AG04450 (cell line): Measurements from ENCODE around the gene CLEC17A. TPM values are rescaled to one million over a fixed set of nuclear protein-coding genes. Genes with fewer than 3 reads are reported as not detected.
"Not testable (repeated sequence)": the region's sequence is repeated elsewhere in the genome, so short reads cannot be mapped to it uniquely, and the experiment has no call there.

Experiments used
- CTCF ChIA-PET: fragments of 300-600, 350-600 bp; formaldehyde crosslinking; extraction: SDS; loops from one replicate; lab custom pipeline; 2022; ENCODE audit warnings: antibody characterized with exemption, inconsistent platforms; lab: Charles Lee
- POLR2A ChIA-PET: fragments of 350-600 bp; formaldehyde crosslinking; extraction: SDS; loops from one replicate; lab custom pipeline; 2021; ENCODE audit warnings: antibody characterized with exemption, inconsistent platforms; lab: Yijun Ruan, JAX
- DNase-seq: peaks from one replicate; pipeline ENCODE4 v3.0.0-alpha.2; 2011; ENCODE audit warnings: low read depth, low spot score
- H3K27ac ChIP-seq: one replicate; pipeline ENCODE4 v1.5.1; 2012; ENCODE audit warnings: low read depth, low read length, control low read depth
- H3K27me3 ChIP-seq: one replicate; pipeline ENCODE4 v1.6.0; 2012; ENCODE audit warnings: low read length; ENCODE audit not compliant: control insufficient read depth, insufficient read depth
- H3K4me3 ChIP-seq: 2 replicates; pipeline ENCODE4 v1.5.1; 2011; ENCODE audit warnings: mild to moderate bottlenecking, low read depth, low read length, control low read depth
- H3K9me3 ChIP-seq: 2 replicates; pipeline ENCODE4 v1.5.1; 2012; ENCODE audit warnings: low read length; ENCODE audit not compliant: control insufficient read depth, insufficient read depth
- CTCF ChIP-seq: IDR thresholded peaks from 2 replicates; pipeline ENCODE4 v1.5.1; 2011; ENCODE audit warnings: low read depth, low read length, control low read depth, inconsistent platforms
- polyA plus RNA-seq: library from polyadenylated mRNA; depleted of rRNA; stranded (reverse); fragments of >200 nt; gene quantifications from 2 replicates; pipeline ENCODE4 v1.2.3, GENCODE V29; 2011

Gene CLEC17A
- polyA plus RNA-seq, 1 experiment: not detected

DNA sequence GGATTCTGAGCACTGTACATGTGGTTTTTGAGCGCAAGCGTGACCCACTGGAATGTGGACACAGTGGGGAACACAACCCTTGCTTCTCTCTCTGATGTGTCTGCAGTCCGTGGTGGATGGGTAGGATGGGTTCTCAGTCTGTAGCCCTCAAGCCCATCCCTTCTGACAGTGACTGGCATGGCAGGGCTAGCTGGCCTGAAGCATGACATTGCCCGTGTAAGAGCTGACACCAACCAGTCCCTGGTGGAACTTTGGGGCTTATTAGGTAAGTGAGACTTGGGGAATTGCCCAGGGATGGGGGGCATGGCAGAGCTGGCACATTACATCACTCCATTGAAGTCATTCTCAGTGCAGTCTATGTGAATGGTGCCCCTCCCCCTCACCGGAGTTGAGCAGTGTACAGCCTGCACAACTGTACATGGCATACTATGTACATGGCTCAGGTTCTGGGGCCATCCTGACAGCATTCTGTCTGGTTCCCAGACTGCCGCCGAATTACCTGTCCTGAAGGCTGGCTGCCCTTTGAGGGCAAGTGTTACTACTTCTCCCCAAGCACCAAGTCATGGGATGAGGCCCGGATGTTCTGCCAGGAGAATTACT lies 16.8 kb downstream of the CLEC17A start:
- CTCF ChIA-PET: no interaction called here
- DNase-seq: no peak

DNA sequence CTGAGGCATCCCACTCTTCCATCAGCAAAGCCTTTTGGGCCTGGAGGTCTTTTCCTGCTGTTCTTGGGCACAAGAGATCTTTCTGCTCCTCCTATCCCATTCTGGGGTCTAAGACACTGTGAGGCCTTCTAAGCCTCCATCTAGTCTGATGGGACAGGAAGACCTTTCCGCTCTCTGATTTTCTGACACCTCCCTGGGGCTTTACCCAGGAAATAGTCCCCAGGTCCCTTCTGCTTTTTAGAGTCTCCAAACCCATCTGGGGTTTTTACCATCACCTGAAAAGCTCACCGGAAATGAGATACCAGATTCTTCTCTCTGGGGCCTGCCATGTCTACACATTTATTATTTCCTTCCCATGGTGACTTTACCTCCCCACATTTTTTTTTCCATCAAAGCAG lies 21.1 kb downstream of the CLEC17A start:
- H3K27ac ChIP-seq: no peak overlapping the region
- no peaks in the 10 kb centered on the region for H3K27me3 ChIP-seq
- no peaks in the 10 kb centered on the region for H3K9me3 ChIP-seq
- ChIA-PET CTCF (no interaction called here), POLR2A (no interaction called here)
- no peak overlapping the region for H3K4me3 ChIP-seq
- no peak for DNase-seq
- TF ChIP-seq CTCF: no peak

More for the DNA sequence above, 16.8 kb downstream of the CLEC17A start:
- no peaks in the 10 kb centered on the region for H3K9me3 ChIP-seq
- POLR2A ChIA-PET: no interaction called here
- H3K27me3 ChIP-seq: no peaks in the 10 kb centered on the region
- TF ChIP-seq CTCF: no peak
- no peak overlapping the region for H3K4me3 ChIP-seq
- H3K27ac ChIP-seq: no peak overlapping the region

DNA sequence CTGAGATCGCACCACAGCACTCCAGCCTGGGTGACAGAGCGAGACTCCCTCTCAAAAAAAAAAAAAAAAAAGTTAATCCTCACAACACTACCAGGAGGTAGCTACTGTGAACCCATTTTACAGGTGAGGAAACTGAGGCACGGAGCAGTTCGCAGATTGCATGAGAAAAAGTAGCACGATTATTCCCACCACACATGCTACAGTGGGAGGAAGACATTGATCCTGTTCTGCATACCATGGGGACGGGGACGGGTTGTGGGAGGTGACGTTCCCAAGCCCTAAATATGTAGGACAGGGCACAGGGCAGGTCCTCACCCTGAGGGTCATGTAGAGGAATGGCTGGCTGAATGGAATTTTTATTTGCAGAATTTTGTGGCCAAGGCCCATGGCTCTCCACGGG lies 23.7 kb downstream of the CLEC17A start:
- H3K27me3 ChIP-seq: no peaks in the 10 kb centered on the region
- H3K27ac ChIP-seq: no peak overlapping the region
- CTCF ChIA-PET: interaction anchor here (0.7 kb wide), 1 partner anchor 1435 kb away, joined by 3 read pairs; no protein-coding TSS in a partner anchor
- no peak for DNase-seq
- POLR2A ChIA-PET: no interaction called here
- no peaks in the 10 kb centered on the region for H3K9me3 ChIP-seq
- H3K4me3 ChIP-seq: no peak overlapping the region
- TF ChIP-seq CTCF: no peak

- ChIA-PET CTCF (interaction anchor here (0.6 kb wide), 1 partner anchor 55 kb away, joined by 6 read pairs; no protein-coding TSS in a partner anchor), POLR2A (interaction anchor here (0.6 kb wide), 1 partner anchor 43 kb away, joined by 4 read pairs; no protein-coding TSS in a partner anchor)
Observed at GRCh38 chr19:14611051-14611450, 28.2 kb downstream of the CLEC17A start.

DNA sequence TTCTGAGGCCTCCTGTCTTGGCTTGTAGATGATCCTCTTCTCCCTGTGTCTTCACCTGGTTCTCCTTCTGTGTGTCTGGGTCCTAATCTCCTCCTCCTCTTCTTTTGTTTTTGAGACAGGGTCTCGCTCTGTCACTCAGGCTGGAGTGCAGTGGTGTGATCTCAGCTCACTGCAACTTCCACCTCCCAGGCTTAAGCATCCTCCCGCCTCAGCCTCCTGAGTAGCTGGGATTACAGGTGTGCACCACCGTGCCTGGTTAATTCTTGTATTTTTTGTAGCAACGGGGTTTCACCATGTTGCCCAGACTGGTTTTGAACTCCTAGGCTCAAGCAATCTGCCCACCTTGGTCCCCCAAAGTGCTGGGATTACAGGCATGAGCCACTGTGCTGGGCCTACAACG lies 29.4 kb downstream of the CLEC17A start:
- POLR2A ChIA-PET, H3K9me3 ChIP-seq, CTCF ChIA-PET, H3K27ac ChIP-seq, DNase-seq, H3K27me3 ChIP-seq, H3K4me3 ChIP-seq: not testable (repeated sequence)

More at GRCh38 chr19:14611051-14611450, 28.2 kb downstream of the CLEC17A start:
- no peak overlapping the region for H3K27ac ChIP-seq
- H3K9me3 ChIP-seq: no peaks in the 10 kb centered on the region
- no peak overlapping the region for H3K4me3 ChIP-seq
- DNase-seq: no peak
- H3K27me3 ChIP-seq: no peaks in the 10 kb centered on the region
- TF ChIP-seq CTCF: no peak
